Measurements from ENCODE around the gene CDK15. TPM values are rescaled to one million over a fixed set of nuclear protein-coding genes. Genes with fewer than 3 reads are reported as not detected.

CDK15 gene
- total RNA-seq, 1 donor from 2014 or later = 1.5 TPM

GRCh38 chr2:201904538-201905420 lies 98.4 kb downstream of the CDK15 start:
- no peak for TF ChIP-seq CTCF (IDR thresholded peaks at IDR 0.05)
- H3K36me3 ChIP-seq = no peaks in the 10 kb centered on the region
- no peaks in the 10 kb centered on the region for H3K27me3 ChIP-seq
- no peak for DNase-seq (ENCODE audit: low spot score in 2 of 2)
- H3K9me3 ChIP-seq = no peaks in the 10 kb centered on the region
- H3K27ac ChIP-seq = no peak overlapping the region
- H3K4me3 ChIP-seq = no peak overlapping the region
- H3K4me1 ChIP-seq = no peaks in the 10 kb centered on the region
- intact Hi-C loops (cut with DNase I) = no loop called here

GRCh38 chr2:201906777-201907562 lies 100.6 kb downstream of the CDK15 start:
- intact Hi-C loops (cut with DNase I) = no loop called here
- no peak overlapping the region for H3K4me3 ChIP-seq
- H3K4me1 ChIP-seq = no peaks in the 10 kb centered on the region
- H3K27me3 ChIP-seq = no peaks in the 10 kb centered on the region
- H3K9me3 ChIP-seq = no peaks in the 10 kb centered on the region
- TF ChIP-seq CTCF (IDR thresholded peaks at IDR 0.05) = no peak
- no peak overlapping the region for H3K27ac ChIP-seq
- DNase-seq (ENCODE audit: low spot score in 2 of 2) = no peak
- no peaks in the 10 kb centered on the region for H3K36me3 ChIP-seq

GRCh38 chr2:201907563-201907881 lies 101.2 kb downstream of the CDK15 start:
- Histone ChIP-seq H3K27me3 (no peaks in the 10 kb centered on the region), H3K9me3 (no peaks in the 10 kb centered on the region), H3K4me3 (no peak overlapping the region), H3K27ac (no peak overlapping the region), H3K36me3 (no peaks in the 10 kb centered on the region), H3K4me1 (no peaks in the 10 kb centered on the region)
- intact Hi-C loops (cut with DNase I) = no loop called here
- TF ChIP-seq CTCF (IDR thresholded peaks at IDR 0.05) = no peak
- DNase-seq (ENCODE audit: low spot score in 2 of 2) = no peak

- no peak for TF ChIP-seq CTCF (IDR thresholded peaks at IDR 0.05)
- Histone ChIP-seq H3K9me3 (no peaks in the 10 kb centered on the region), H3K36me3 (no peaks in the 10 kb centered on the region), H3K4me3 (no peak overlapping the region), H3K27me3 (no peaks in the 10 kb centered on the region), H3K4me1 (no peaks in the 10 kb centered on the region), H3K27ac (no peak overlapping the region)
- intact Hi-C loops (cut with DNase I) = no loop called here
- DNase-seq (ENCODE audit: low spot score in 2 of 2) = no peak
Observed at GRCh38 chr2:201908901-201909300, 102.6 kb downstream of the CDK15 start.

- no peak for TF ChIP-seq CTCF (IDR thresholded peaks at IDR 0.05)
- intact Hi-C loops (cut with DNase I) = no loop called here
- DNase-seq (ENCODE audit: low spot score in 2 of 2) = no peak
- no peaks in the 10 kb centered on the region for H3K27me3 ChIP-seq
- no peaks in the 10 kb centered on the region for H3K36me3 ChIP-seq
- no peak overlapping the region for H3K27ac ChIP-seq
- H3K4me1 ChIP-seq = no peaks in the 10 kb centered on the region
- H3K9me3 ChIP-seq = no peaks in the 10 kb centered on the region
- no peak overlapping the region for H3K4me3 ChIP-seq
Observed at GRCh38 chr2:201909348-201909747, 103.0 kb downstream of the CDK15 start.

Measured in ascending aorta (tissue), 2 donors.